ENCODE data around the gene PRKG1. TPM values are rescaled to one million over a fixed set of nuclear protein-coding genes. Genes with fewer than 3 reads are reported as not detected.

The PRKG1 gene
- total and polyA plus RNA-seq, 4 donors, result 0.46 to 5.1 (median 1.5) TPM

DNA sequence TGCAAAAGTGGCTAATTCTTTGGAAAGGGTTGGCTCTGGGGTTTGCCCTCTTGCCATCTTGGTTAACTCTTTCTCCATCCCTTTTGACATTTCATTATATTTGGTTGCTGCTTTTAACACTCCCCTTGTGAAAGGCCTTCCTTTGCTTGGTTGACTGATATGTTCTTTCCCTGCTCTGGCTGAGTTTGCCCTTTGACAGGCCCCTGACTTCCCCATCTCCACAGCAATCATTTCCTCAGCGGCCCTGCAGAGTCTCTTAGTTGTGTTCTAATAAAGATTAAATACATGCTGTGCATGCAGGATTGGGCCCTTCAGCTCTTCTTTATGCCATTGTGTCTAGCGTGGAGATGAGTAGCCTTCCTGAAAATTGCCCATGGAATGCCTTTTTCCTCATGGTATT lies 709.7 kb downstream of the PRKG1 start:
- H3K27me3 ChIP-seq (ENCODE audit: control insufficient read depth in 4 of 4, insufficient read depth in 4 of 4, low read length in 3 of 4), result no peaks in the 10 kb centered on the region
- no peaks in the 10 kb centered on the region for H3K9me3 ChIP-seq (ENCODE audit: control insufficient read depth in 4 of 4, low read length in 3 of 4)
- no peak overlapping the region for H3K4me3 ChIP-seq (ENCODE audit: low read depth in 1 of 3, low read length in 3 of 3)
- no peak overlapping the region for H3K9ac ChIP-seq (ENCODE audit: low read depth in 1 of 2, low read length in 2 of 2)
- H3K36me3 ChIP-seq (ENCODE audit: control insufficient read depth in 4 of 4, insufficient read depth in 3 of 4, low read depth in 1 of 4, low read length in 3 of 4), result peaks cover 0 to 1% (median 0%) of the 10 kb centered on the region in 4 donors
- TF ChIP-seq YY1 (IDR thresholded peaks at IDR 0.05) (no peak), EGR1 (IDR thresholded peaks at IDR 0.05; ENCODE audit: low read depth in 2 of 2) (no peak), GABPA (IDR thresholded peaks at IDR 0.05 in 1 of 2, conservative IDR thresholded peaks at IDR 0.05 in 1 of 2) (no peak), JUND (IDR thresholded peaks at IDR 0.05) (no peak), FOXA1 (IDR thresholded peaks at IDR 0.05) (no peak), NR2F2 (IDR thresholded peaks at IDR 0.05) (no peak), FOXA2 (IDR thresholded peaks at IDR 0.05) (no peak), RXRA (IDR thresholded peaks at IDR 0.05) (no peak), SP1 (IDR thresholded peaks at IDR 0.05) (no peak), RAD21 (IDR thresholded peaks at IDR 0.05) (no peak), HNF4G (IDR thresholded peaks at IDR 0.05) (no peak), TAF1 (conservative IDR thresholded peaks at IDR 0.05) (no peak), HNF4A (conservative IDR thresholded peaks at IDR 0.05) (no peak)
- TF ChIP-seq, protein P1, sequence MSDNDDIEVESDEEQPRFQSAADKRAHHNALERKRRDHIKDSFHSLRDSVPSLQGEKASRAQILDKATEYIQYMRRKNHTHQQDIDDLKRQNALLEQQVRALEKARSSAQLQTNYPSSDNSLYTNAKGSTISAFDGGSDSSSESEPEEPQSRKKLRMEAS (IDR thresholded peaks at IDR 0.05), result no peak
- TF ChIP-seq, protein P2, sequence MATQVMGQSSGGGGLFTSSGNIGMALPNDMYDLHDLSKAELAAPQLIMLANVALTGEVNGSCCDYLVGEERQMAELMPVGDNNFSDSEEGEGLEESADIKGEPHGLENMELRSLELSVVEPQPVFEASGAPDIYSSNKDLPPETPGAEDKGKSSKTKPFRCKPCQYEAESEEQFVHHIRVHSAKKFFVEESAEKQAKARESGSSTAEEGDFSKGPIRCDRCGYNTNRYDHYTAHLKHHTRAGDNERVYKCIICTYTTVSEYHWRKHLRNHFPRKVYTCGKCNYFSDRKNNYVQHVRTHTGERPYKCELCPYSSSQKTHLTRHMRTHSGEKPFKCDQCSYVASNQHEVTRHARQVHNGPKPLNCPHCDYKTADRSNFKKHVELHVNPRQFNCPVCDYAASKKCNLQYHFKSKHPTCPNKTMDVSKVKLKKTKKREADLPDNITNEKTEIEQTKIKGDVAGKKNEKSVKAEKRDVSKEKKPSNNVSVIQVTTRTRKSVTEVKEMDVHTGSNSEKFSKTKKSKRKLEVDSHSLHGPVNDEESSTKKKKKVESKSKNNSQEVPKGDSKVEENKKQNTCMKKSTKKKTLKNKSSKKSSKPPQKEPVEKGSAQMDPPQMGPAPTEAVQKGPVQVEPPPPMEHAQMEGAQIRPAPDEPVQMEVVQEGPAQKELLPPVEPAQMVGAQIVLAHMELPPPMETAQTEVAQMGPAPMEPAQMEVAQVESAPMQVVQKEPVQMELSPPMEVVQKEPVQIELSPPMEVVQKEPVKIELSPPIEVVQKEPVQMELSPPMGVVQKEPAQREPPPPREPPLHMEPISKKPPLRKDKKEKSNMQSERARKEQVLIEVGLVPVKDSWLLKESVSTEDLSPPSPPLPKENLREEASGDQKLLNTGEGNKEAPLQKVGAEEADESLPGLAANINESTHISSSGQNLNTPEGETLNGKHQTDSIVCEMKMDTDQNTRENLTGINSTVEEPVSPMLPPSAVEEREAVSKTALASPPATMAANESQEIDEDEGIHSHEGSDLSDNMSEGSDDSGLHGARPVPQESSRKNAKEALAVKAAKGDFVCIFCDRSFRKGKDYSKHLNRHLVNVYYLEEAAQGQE (IDR thresholded peaks at IDR 0.05), result no peak
- TF ChIP-seq, protein P3, sequence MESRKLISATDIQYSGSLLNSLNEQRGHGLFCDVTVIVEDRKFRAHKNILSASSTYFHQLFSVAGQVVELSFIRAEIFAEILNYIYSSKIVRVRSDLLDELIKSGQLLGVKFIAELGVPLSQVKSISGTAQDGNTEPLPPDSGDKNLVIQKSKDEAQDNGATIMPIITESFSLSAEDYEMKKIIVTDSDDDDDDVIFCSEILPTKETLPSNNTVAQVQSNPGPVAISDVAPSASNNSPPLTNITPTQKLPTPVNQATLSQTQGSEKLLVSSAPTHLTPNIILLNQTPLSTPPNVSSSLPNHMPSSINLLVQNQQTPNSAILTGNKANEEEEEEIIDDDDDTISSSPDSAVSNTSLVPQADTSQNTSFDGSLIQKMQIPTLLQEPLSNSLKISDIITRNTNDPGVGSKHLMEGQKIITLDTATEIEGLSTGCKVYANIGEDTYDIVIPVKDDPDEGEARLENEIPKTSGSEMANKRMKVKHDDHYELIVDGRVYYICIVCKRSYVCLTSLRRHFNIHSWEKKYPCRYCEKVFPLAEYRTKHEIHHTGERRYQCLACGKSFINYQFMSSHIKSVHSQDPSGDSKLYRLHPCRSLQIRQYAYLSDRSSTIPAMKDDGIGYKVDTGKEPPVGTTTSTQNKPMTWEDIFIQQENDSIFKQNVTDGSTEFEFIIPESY (IDR thresholded peaks at IDR 0.05), result no peak
- TF ChIP-seq, protein P4, sequence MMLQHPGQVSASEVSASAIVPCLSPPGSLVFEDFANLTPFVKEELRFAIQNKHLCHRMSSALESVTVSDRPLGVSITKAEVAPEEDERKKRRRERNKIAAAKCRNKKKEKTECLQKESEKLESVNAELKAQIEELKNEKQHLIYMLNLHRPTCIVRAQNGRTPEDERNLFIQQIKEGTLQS (IDR thresholded peaks at IDR 0.05), result no peak
- TF ChIP-seq, protein P5, sequence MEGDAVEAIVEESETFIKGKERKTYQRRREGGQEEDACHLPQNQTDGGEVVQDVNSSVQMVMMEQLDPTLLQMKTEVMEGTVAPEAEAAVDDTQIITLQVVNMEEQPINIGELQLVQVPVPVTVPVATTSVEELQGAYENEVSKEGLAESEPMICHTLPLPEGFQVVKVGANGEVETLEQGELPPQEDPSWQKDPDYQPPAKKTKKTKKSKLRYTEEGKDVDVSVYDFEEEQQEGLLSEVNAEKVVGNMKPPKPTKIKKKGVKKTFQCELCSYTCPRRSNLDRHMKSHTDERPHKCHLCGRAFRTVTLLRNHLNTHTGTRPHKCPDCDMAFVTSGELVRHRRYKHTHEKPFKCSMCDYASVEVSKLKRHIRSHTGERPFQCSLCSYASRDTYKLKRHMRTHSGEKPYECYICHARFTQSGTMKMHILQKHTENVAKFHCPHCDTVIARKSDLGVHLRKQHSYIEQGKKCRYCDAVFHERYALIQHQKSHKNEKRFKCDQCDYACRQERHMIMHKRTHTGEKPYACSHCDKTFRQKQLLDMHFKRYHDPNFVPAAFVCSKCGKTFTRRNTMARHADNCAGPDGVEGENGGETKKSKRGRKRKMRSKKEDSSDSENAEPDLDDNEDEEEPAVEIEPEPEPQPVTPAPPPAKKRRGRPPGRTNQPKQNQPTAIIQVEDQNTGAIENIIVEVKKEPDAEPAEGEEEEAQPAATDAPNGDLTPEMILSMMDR (IDR thresholded peaks at IDR 0.05; ENCODE audit: low read depth, low read length, missing input control), result no peak
- no peak for DNase-seq (ENCODE audit: low spot score)
- no peak overlapping the region for H3K27ac ChIP-seq (ENCODE audit: low read depth in 1 of 2, low read length in 2 of 2)
- H3K4me1 ChIP-seq (ENCODE audit: control insufficient read depth in 4 of 4, insufficient read depth in 4 of 4, low read length in 3 of 4), result no peaks in the 10 kb centered on the region
- WGBS, result 58% methylated on average over 2 of the region's 2 CpGs
